Measurements from ENCODE around the gene TLL2. TPM values are rescaled to one million over a fixed set of nuclear protein-coding genes. Genes with fewer than 3 reads are reported as not detected.

TLL2 gene
- total and polyA plus RNA-seq, 2 of the 4 experiments (the other 2 are of a cell fraction) = under 0.01 to 0.05 TPM

DNA sequence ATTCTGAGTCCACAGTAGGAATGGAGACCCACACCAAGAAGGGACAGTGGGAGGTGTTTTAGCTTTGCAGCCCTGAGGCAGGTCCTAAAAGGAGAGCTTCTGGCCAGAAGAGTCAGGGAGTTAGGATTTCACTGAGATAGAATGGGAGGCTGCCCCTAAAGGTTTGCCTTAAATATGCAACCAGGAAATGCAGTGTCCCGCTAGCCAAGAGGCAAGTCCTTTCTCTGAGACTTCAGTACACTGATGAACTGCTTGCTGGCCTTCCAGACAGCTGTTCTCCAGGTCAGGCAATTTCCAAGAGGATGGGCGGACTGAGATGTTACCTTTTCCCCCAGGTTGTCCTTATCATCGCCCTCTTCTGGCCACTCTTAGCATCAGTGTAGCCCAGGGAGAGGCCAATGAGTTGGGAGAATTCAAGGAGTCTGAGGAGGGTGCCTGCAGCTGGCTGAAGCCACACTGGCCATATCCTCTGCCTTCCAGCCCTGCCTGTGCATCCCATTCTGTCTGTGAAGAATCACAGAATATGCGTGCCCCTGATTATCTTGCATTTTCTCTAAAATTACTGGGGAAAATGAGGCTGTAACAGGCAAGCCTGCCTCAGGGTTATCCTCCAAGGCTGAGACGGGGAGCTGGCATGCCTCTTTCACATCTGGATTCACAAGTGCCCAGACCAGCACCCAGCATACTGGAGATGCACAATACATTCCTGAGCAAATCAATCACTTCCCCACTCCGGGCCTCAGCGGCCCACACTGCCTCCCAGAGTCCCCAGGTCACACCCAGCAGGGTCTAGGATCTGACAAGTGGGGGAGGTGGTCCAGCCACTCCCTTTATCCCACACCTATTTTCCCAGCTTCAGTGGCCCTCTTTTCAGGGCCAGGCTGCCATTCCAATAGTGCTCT is 2.4 kb downstream of the TLL2 start (continued):
- peak; percentile 28; the same call in 1 of the 2 replicates for TF ChIP-seq RAD21 (IDR thresholded peaks at IDR 0.05; ENCODE audit: low read length)
- no peak for TF ChIP-seq BHLHE40 (IDR thresholded peaks at IDR 0.05; ENCODE audit: low read depth, low read length)
- TF ChIP-seq SMC3 (IDR thresholded peaks at IDR 0.05; ENCODE audit: low read depth, low read length) = peak; percentile 30; the same call in 1 of the 2 replicates

DNA sequence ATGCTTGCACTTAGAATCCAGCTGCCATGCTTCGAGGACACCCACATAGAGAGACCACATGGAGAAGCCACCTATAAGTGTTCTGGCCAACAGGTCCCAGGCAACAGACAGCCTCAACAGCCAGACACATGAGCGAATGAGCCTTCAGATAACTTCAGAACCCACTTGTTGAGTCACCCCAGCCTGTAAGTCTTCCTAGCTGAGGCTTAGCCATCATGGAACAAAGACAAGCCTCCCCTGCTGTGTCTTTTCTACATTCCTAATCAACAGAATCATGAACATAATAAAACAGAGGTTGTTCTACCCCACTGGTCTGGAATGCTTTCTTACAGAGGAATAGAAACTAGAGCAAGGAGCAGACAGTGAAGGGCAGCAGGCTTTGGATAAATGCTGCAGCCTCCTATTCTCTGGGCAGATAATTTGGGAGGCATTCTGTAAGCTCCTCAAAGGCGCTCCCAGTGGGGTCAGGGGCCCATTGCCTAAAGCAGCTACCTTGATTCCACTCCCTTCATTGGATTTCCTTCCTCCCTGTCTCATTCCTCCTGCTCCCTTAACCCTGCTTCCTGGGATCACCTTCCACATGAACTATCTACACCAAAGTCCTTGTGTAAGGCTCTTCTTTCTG is 4.6 kb downstream of the TLL2 start:
- Histone ChIP-seq H4K91ac (ENCODE audit: insufficient read depth, low read depth, low read length) (no peak overlapping the region), H3K56ac (ENCODE audit: extremely low read depth, insufficient read depth, low read length) (no peak overlapping the region), H2AFZ (replicated peaks; ENCODE audit: low read length, poor library complexity) (no peak overlapping the region), H3K23ac (ENCODE audit: low read depth, low read length) (no peak overlapping the region), H4K20me1 (ENCODE audit: insufficient read depth, low read length) (peaks cover 2% of the 10 kb centered on the region; the same call in 1 of the 2 replicates), H3K4me3 (ENCODE audit: insufficient read depth, low read depth, low read length) (no peak overlapping the region), H3K4ac (ENCODE audit: low read depth, low read length) (no peak overlapping the region), H2AK9ac (replicated peaks; ENCODE audit: low read depth, low read length, poor library complexity) (no peak overlapping the region), H2BK15ac (ENCODE audit: low read depth, low read length) (no peak overlapping the region), H3K79me1 (ENCODE audit: low read depth in 1 of 2, low read length in 2 of 2) (no peaks in the 10 kb centered on the region), H3K9me1 (ENCODE audit: insufficient read depth, low read length) (peaks cover 2% of the 10 kb centered on the region; the same call in 1 of the 2 replicates), H3K4me1 (ENCODE audit: control insufficient read depth, insufficient read depth, low read length) (no peaks in the 10 kb centered on the region; the same call in 1 of the 2 replicates), H3K27ac (ENCODE audit: insufficient read depth, low read length) (no peak overlapping the region), H2BK20ac (ENCODE audit: low read depth, low read length) (no peak overlapping the region), H2AK5ac (ENCODE audit: low read depth, low read length) (no peak overlapping the region), H3K27me3 (ENCODE audit: control insufficient read depth, insufficient read depth, low read length) (peaks cover 31% of the 10 kb centered on the region), H3K9ac (ENCODE audit: low read depth, low read length) (no peak overlapping the region), H4K5ac (ENCODE audit: low read depth, low read length) (no peak overlapping the region), H3K36me3 (ENCODE audit: control insufficient read depth, insufficient read depth, low read length) (no peaks in the 10 kb centered on the region), H4K8ac (ENCODE audit: low read depth in 2 of 2, low read length in 2 of 2) (no peak overlapping the region), H3K4me2 (ENCODE audit: low read depth, low read length) (no peak overlapping the region), H2BK120ac (ENCODE audit: low read depth, low read length) (no peak overlapping the region), H3K14ac (replicated peaks; ENCODE audit: low read depth, low read length) (no peak overlapping the region), H3K9me3 (ENCODE audit: control insufficient read depth, insufficient read depth, low read length) (no peaks in the 10 kb centered on the region), H3K18ac (ENCODE audit: low read depth, low read length) (no peak overlapping the region), H2BK5ac (ENCODE audit: low read depth, low read length, poor library complexity, severe bottlenecking) (no peak overlapping the region)
- ChIA-PET POLR2A (ENCODE audit: unreplicated experiment) (no interaction called here), CTCF (no interaction called here)
- ATAC-seq (ENCODE audit: low read depth) (no peak), DNase-seq (peak; percentile 78)
- in situ Hi-C loops (cut with MboI; ENCODE audit: low sequenced_read_pairs) = no loop called here
- intact Hi-C loops (cut with micrococcal nuclease) = no loop called here
- TF ChIP-seq MAZ (IDR thresholded peaks at IDR 0.05; ENCODE audit: borderline replicate concordance, low read depth, low read length) = no peak
- BruUV-seq (replicated peaks) = no TSS peak
- WGBS, 2 experiments (ENCODE audit: extremely low coverage in 2 of 2, insufficient read length in 1 of 2) = 43% methylated on average over 1 of the region's 3 CpGs; no CpG with 5 or more reads in 1 of the 2 experiments
- dilution Hi-C loops (cut with HindIII; ENCODE audit: low sequenced_read_pairs, unreplicated experiment) = no loop called here
